Heart right ventricle (tissue), 16 donors: Measurements from ENCODE around the gene AGFG2. TPM values are rescaled to one million over a fixed set of nuclear protein-coding genes. Genes with fewer than 3 reads are reported as not detected.

Experiments
- ATAC-seq, 8 donors: fragments of 200-7000 bp; cut with Tn5 transposase; one replicate each; pipeline ENCODE4 v1.9.1; 2020; ENCODE audit warnings: mild to moderate bottlenecking in 8 of 8, moderate library complexity in 8 of 8, moderate number of reproducible peaks in 1 of 8
- DNase-seq, 2 donors: peaks; one replicate each; pipeline ENCODE4 v3.0.0-alpha.2; 2020
- H3K27ac ChIP-seq, 10 donors: fragments of 200-600 bp; sonication (generic) in 2 of 10; one replicate each; pipeline versions ENCODE4 v1.5.0 to v1.8.0; 2020 to 2022; ENCODE audit warnings: mild to moderate bottlenecking in 3 of 10
- H3K27me3 ChIP-seq, 7 donors: fragments of 200-600 bp; one replicate each; pipeline ENCODE4 v1.8.0; 2021 to 2022; ENCODE audit warnings: mild to moderate bottlenecking in 2 of 7
- H3K36me3 ChIP-seq, 9 donors: fragments of 200-600 bp; sonication (generic) in 1 of 9; one replicate each; pipeline versions ENCODE4 v1.5.0 to v1.8.0; 2020 to 2022; ENCODE audit warnings: mild to moderate bottlenecking in 2 of 9
- H3K4me1 ChIP-seq, 9 donors: fragments of 200-600 bp; sonication (generic) in 1 of 9; one replicate each; pipeline versions ENCODE4 v1.5.0 to v1.8.0; 2020 to 2022; ENCODE audit warnings: mild to moderate bottlenecking in 4 of 9
- H3K4me3 ChIP-seq, 10 donors: fragments of 200-600 bp; sonication (generic) in 2 of 10; one replicate each; pipeline versions ENCODE4 v1.5.0 to v1.8.0; 2020 to 2022; ENCODE audit warnings: mild to moderate bottlenecking in 7 of 10, moderate library complexity in 2 of 10
- H3K9me3 ChIP-seq, 11 donors: fragments of 200-600 bp in 10 of 11; sonication (generic) in 2 of 11; one replicate each; pipeline versions ENCODE4 v1.5.0 to v1.8.0; 2013 to 2022; ENCODE audit warnings: mild to moderate bottlenecking in 2 of 11, control low read depth in 1 of 11, moderate library complexity in 1 of 11
- CTCF ChIP-seq, 9 donors: fragments of 200-600 bp; sonication (generic) in 2 of 9; IDR thresholded peaks; one replicate each; pipeline versions ENCODE4 v1.5.0 to v1.8.0; 2021 to 2022; ENCODE audit warnings: antibody characterized with exemption in 9 of 9, mild to moderate bottlenecking in 5 of 9, moderate library complexity in 1 of 9
- WGBS, 2 donors: extraction: QIAGEN DNeasy Blood & Tissue Kit; methylation state at CpG; one replicate each; pipeline ENCODE4 v1.1.7; 2013; ENCODE audit warnings: inconsistent platforms in 1 of 2; 5-methylcytosine and 5-hydroxymethylcytosine counted together
- intact Hi-C, 10 donors: fragments of 100-400 bp; cut with DNase I; formaldehyde crosslinking; loops; one replicate each; pipeline versions ENCODE4 v1.11.1 to v1.14.2; 2022
- polyA plus RNA-seq, 2 donors: library from polyadenylated mRNA; stranded (reverse); fragments of 200-250 nt; gene quantifications; one replicate each; pipeline ENCODE4 v1.2.3, GENCODE V29; 2013
- total RNA-seq, 10 donors: library from RNA; stranded (reverse); fragmentation: NEBNext Ultra II Directional in 3 of 10; extraction: Animal tissue kit (Norgen Biotek cat#: 25700) in 3 of 10; gene quantifications; one replicate each; pipeline versions ENCODE4 v1.2.1 to v1.2.4, GENCODE V29; 2021 to 2023
- donor health status: Arrhythmogenic right ventricular cardiomyopathy.
- donor health status: ischemic (EF 13 %, LVEDD 7.1; RV severe dilation, severe dysfunction).
- donor health status: healthy with polysubstance abuse.
- donor health status: DM: no; HTN: yes; CAD: no.
- donor health status: DM: no; HTN: no; CAD: no.
- donor health status: ischemic (EF 25% LVEDD 6.9; RV normal size, moderate dysfunction).
- donor health status: ischemic (EF 25% LVEDD 5.7; RV mildly dilated, moderate dysfunction).
- donor health status: healthy.
- donor health status: DM: yes; HTN: yes; CAD: no.
- donor health status: Ischemic cardiomyopathy.
- donor health status: ischemic (EF 35%, LVEDD 5.7; RV mildly dilated, moderate dysfunction).
- donor health status: nonischemic (EF 11% LVEDD 7.7; RV severe dilation, severe dysfunction).
- donor health status: DM: yes; HTN: yes; CAD: no.
- donor health status: PGD.
- donor health status: ischemic (EF 29% LVEDD 5.4; RV normal size, mild dysfunction).
- donor health status: nonischemic (EF 23%, LVEDD 6.1; RV moderate dilation, normal function).

Gene AGFG2
- total and polyA plus RNA-seq, 12 donors = 9.9 to 35.8 (median 27.3) TPM

GRCh38 chr7:100614308-100614861, 75.4 kb downstream of the AGFG2 start:
- Histone ChIP-seq H3K27me3 (no peaks in the 10 kb centered on the region), H3K9me3 (no peaks in the 10 kb centered on the region), H3K36me3 (peaks cover 0 to 19% (median 0%) of the 10 kb centered on the region in 9 donors), H3K4me3 (no peak overlapping the region), H3K27ac (no peak overlapping the region), H3K4me1 (peaks cover 0 to 20% (median 10%) of the 10 kb centered on the region in 9 donors)
- no peak for ATAC-seq
- no peak for TF ChIP-seq CTCF (IDR thresholded peaks at IDR 0.05)
- WGBS, 2 donors = 81 to 98% methylated on average over 6 of the region's 6 CpGs
- DNase-seq = no peak
- intact Hi-C loops = loop anchor here in 3 of 10 donors (5.0 to 10.0 kb wide), 4 partner anchors 58 to 260 kb away; partner anchors contain the start of genes GIGYF1 (in 2 of the 3), GNB2 (in 1 of the 3) and SRRT (in 1 of the 3)

Other genes with a start within 250 kb of the AGFG2 start
- not detected for gene SPDYE3, start 231.5 kb upstream of the AGFG2 start, total RNA-seq
- under 1 TPM; 0.04 to 0.15 TPM for gene SPDYE3, start 231.5 kb upstream of the AGFG2 start, polyA plus RNA-seq
- gene PILRB, start 181.1 kb upstream of the AGFG2 start, total RNA-seq = 10 to 100 TPM in 6 of 10 donors, 1 to 10 TPM in 4; 7.3 to 15.5 (median 10.5) TPM
- 10 to 100 TPM; 14.5 to 69.1 TPM for gene PILRB, start 181.1 kb upstream of the AGFG2 start, polyA plus RNA-seq
- gene PILRA, start 165.7 kb upstream of the AGFG2 start, total RNA-seq = 10 to 100 TPM in 1 of 10 donors, 1 to 10 TPM in 9; 1.1 to 12.4 (median 2.5) TPM
- 1 to 10 TPM; 2.9 to 4.2 TPM for gene PILRA, start 165.7 kb upstream of the AGFG2 start, polyA plus RNA-seq
- gene ZCWPW1, start 110.5 kb upstream of the AGFG2 start, total RNA-seq = 1 to 10 TPM; 3.3 to 5.5 (median 4.0) TPM
- 1 to 10 TPM; 7.2 to 7.5 TPM for gene ZCWPW1, start 110.5 kb upstream of the AGFG2 start, polyA plus RNA-seq
- 10 to 100 TPM; 17.2 to 27.7 (median 23.0) TPM for gene MEPCE, start 109.4 kb upstream of the AGFG2 start, total RNA-seq
- gene MEPCE, start 109.4 kb upstream of the AGFG2 start, polyA plus RNA-seq = 10 to 100 TPM; 15.1 to 18.7 TPM
- 10 to 100 TPM in 7 of 10 donors, 1 to 10 TPM in 3; 7.5 to 18.2 (median 11.3) TPM for gene PPP1R35, start 102.7 kb upstream of the AGFG2 start, total RNA-seq
- 10 to 100 TPM; 30.3 to 60.4 TPM for gene PPP1R35, start 102.7 kb upstream of the AGFG2 start, polyA plus RNA-seq
- gene SPACDR, start 74.9 kb upstream of the AGFG2 start, total RNA-seq = 1 to 10 TPM in 2 of 10 donors, under 1 TPM in 4, not detected in 4; 0.28 to 1.1 (median 0.54) TPM
- gene SPACDR, start 74.9 kb upstream of the AGFG2 start, polyA plus RNA-seq = 1 to 10 TPM in 1 of 2 donors, under 1 TPM in 1; 0.93 to 1.3 TPM
- 10 to 100 TPM; 36.0 to 72.3 (median 46.7) TPM for gene TSC22D4, start 60.0 kb upstream of the AGFG2 start, total RNA-seq
- 10 to 100 TPM; 46.0 to 53.7 TPM for gene TSC22D4, start 60.0 kb upstream of the AGFG2 start, polyA plus RNA-seq
- under 1 TPM; 0.10 to 0.86 (median 0.30) TPM for gene NYAP1, start 55.3 kb upstream of the AGFG2 start, total RNA-seq
- under 1 TPM; 0.30 to 0.59 TPM for gene NYAP1, start 55.3 kb upstream of the AGFG2 start, polyA plus RNA-seq
- gene SAP25, start 34.7 kb downstream of the AGFG2 start, total RNA-seq = under 1 TPM in 5 of 10 donors, not detected in 5; 0.36 to 0.87 (median 0.62) TPM
- gene SAP25, start 34.7 kb downstream of the AGFG2 start, polyA plus RNA-seq = 1 to 10 TPM in 1 of 2 donors, under 1 TPM in 1; 0.88 to 2.3 TPM
- 10 to 100 TPM; 18.4 to 37.9 (median 23.6) TPM for gene LRCH4, start 46.9 kb downstream of the AGFG2 start, total RNA-seq
- 10 to 100 TPM; 36.1 to 57.6 TPM for gene LRCH4, start 46.9 kb downstream of the AGFG2 start, polyA plus RNA-seq
- under 1 TPM in 8 of 10 donors, not detected in 2; 0.15 to 0.66 (median 0.40) TPM for gene FBXO24, start 47.1 kb downstream of the AGFG2 start, total RNA-seq
- under 1 TPM; 0.20 to 0.73 TPM for gene FBXO24, start 47.1 kb downstream of the AGFG2 start, polyA plus RNA-seq
- 10 to 100 TPM; 13.1 to 59.6 (median 25.8) TPM for gene PCOLCE, start 63.2 kb downstream of the AGFG2 start, total RNA-seq
- gene PCOLCE, start 63.2 kb downstream of the AGFG2 start, polyA plus RNA-seq = 10 to 100 TPM; 56.4 to 74.3 TPM
- 10 to 100 TPM in 5 of 10 donors, 1 to 10 TPM in 5; 8.0 to 12.5 (median 9.9) TPM for gene MOSPD3, start 73.3 kb downstream of the AGFG2 start, total RNA-seq
- gene MOSPD3, start 73.3 kb downstream of the AGFG2 start, polyA plus RNA-seq = 10 to 100 TPM; 11.2 to 12.6 TPM
- gene TFR2, start 102.3 kb downstream of the AGFG2 start, total RNA-seq = under 1 TPM in 3 of 10 donors, not detected in 7; 0.20 to 0.57 (median 0.49) TPM
- under 1 TPM; 0.29 to 0.58 TPM for gene TFR2, start 102.3 kb downstream of the AGFG2 start, polyA plus RNA-seq
- not detected for gene ACTL6B, start 117.2 kb downstream of the AGFG2 start, total RNA-seq
- gene ACTL6B, start 117.2 kb downstream of the AGFG2 start, polyA plus RNA-seq = not detected
- 100 to 1,000 TPM in 7 of 10 donors, 10 to 100 TPM in 3; 91.6 to 150 (median 106) TPM for gene GNB2, start 134.5 kb downstream of the AGFG2 start, total RNA-seq
- 100 to 1,000 TPM in 1 of 2 donors, 10 to 100 TPM in 1; 32.8 to 227 TPM for gene GNB2, start 134.5 kb downstream of the AGFG2 start, polyA plus RNA-seq
- gene GIGYF1, start 155.0 kb downstream of the AGFG2 start, total RNA-seq = 10 to 100 TPM; 20.5 to 33.9 (median 24.2) TPM
- 10 to 100 TPM in 1 of 2 donors, 1 to 10 TPM in 1; 9.4 to 47.3 TPM for gene GIGYF1, start 155.0 kb downstream of the AGFG2 start, polyA plus RNA-seq
- gene POP7, start 166.9 kb downstream of the AGFG2 start, total RNA-seq = 10 to 100 TPM; 23.2 to 34.9 (median 25.3) TPM
- gene POP7, start 166.9 kb downstream of the AGFG2 start, polyA plus RNA-seq = 10 to 100 TPM; 35.5 to 71.5 TPM
- under 1 TPM in 1 of 10 donors, not detected in 9; 0.23 TPM for gene EPO, start 181.3 kb downstream of the AGFG2 start, total RNA-seq
- not detected for gene EPO, start 181.3 kb downstream of the AGFG2 start, polyA plus RNA-seq
- not detected for gene ZAN, start 194.4 kb downstream of the AGFG2 start, total RNA-seq
- gene ZAN, start 194.4 kb downstream of the AGFG2 start, polyA plus RNA-seq = not detected